GM23338 (cell line): Measurements from ENCODE around the gene RNF17. TPM values are rescaled to one million over a fixed set of nuclear protein-coding genes. Genes with fewer than 3 reads are reported as not detected.

ENCODE experiments used
- ATAC-seq: fragments of 200-7000 bp; cut with Tn5 transposase; 3 replicates; pipeline ENCODE4 v1.9.1; 2020
- DNase-seq: peaks from one replicate; pipeline ENCODE4 v3.0.0-alpha.2; 2015; ENCODE audit warnings: low spot score
- H2AFZ ChIP-seq: fragments of 200-600 bp; sonication (generic); 2 replicates; pipeline ENCODE4 v1.8.0; 2016; ENCODE audit warnings: antibody characterized with exemption, mild to moderate bottlenecking, moderate library complexity
- H3F3A ChIP-seq: fragments of 200-600 bp; sonication (generic); replicated peaks from 2 replicates; pipeline ENCODE4 v1.8.0; 2017; ENCODE audit warnings: antibody characterized with exemption, mixed run types, low read depth
- H3K27ac ChIP-seq: fragments of 200-600 bp; sonication (generic); 2 replicates; pipeline ENCODE4 v1.6.1; 2016; ENCODE audit warnings: low read depth
- H3K27me3 ChIP-seq: fragments of 200-600 bp; sonication (generic); 2 replicates; pipeline ENCODE4 v1.8.0; 2016; ENCODE audit warnings: mild to moderate bottlenecking, mixed run types, moderate library complexity; ENCODE audit not compliant: insufficient read depth
- H3K36me3 ChIP-seq: fragments of 200-600 bp; sonication (generic); 2 replicates; pipeline ENCODE4 v1.8.0; 2016; ENCODE audit warnings: mild to moderate bottlenecking; ENCODE audit not compliant: insufficient read depth
- H3K4me1 ChIP-seq: fragments of 200-600 bp; sonication (generic); 2 replicates; pipeline ENCODE4 v1.8.0; 2016; ENCODE audit warnings: mild to moderate bottlenecking, moderate library complexity; ENCODE audit not compliant: insufficient read depth
- H3K4me2 ChIP-seq: fragments of 200-600 bp; sonication (generic); 2 replicates; pipeline ENCODE4 v1.7.1; 2017; ENCODE audit warnings: mixed run types
- H3K4me3 ChIP-seq: fragments of 200-600 bp; sonication (generic); 2 replicates; pipeline ENCODE4 v1.6.1; 2016; ENCODE audit warnings: mixed run types
- H3K79me2 ChIP-seq: fragments of 200-600 bp; sonication (generic); replicated peaks from 2 replicates; pipeline ENCODE4 v1.8.0; 2017; ENCODE audit warnings: mild to moderate bottlenecking; ENCODE audit not compliant: insufficient read depth
- H3K9me2 ChIP-seq: fragments of 200-600 bp; sonication (generic); 2 replicates; pipeline ENCODE4 v1.8.0; 2017; ENCODE audit not compliant: insufficient read depth
- H4K20me1 ChIP-seq: fragments of 200-600 bp; sonication (generic); replicated peaks from 2 replicates; pipeline ENCODE4 v1.8.0; 2017; ENCODE audit warnings: mild to moderate bottlenecking; ENCODE audit not compliant: insufficient read depth
- H3K27ac Mint-ChIP-seq: 2 replicates; pipeline ENCODE4 v1.8.0; 2020; ENCODE audit warnings: inconsistent platforms, mild to moderate bottlenecking, moderate library complexity, mixed read lengths
- H3K27me3 Mint-ChIP-seq: 3 replicates; pipeline ENCODE4 v1.8.0; 2022; ENCODE audit warnings: low read depth, mild to moderate bottlenecking, moderate library complexity, mixed read lengths, inconsistent platforms; ENCODE audit not compliant: insufficient read depth, poor library complexity
- H3K36me3 Mint-ChIP-seq: 3 replicates; pipeline ENCODE4 v1.8.0; 2021; ENCODE audit warnings: low read depth, mild to moderate bottlenecking, inconsistent platforms, moderate library complexity, mixed read lengths
- H3K4me1 Mint-ChIP-seq: 3 replicates; pipeline ENCODE4 v1.8.0; 2020; ENCODE audit warnings: mild to moderate bottlenecking, inconsistent platforms, mixed read lengths
- H3K4me3 Mint-ChIP-seq: 3 replicates; pipeline ENCODE4 v1.8.0; 2021; ENCODE audit warnings: moderate library complexity, mild to moderate bottlenecking, inconsistent platforms, mixed read lengths
- H3K9me3 Mint-ChIP-seq: 3 replicates; pipeline ENCODE4 v1.8.0; 2020; ENCODE audit warnings: moderate library complexity, mild to moderate bottlenecking, inconsistent platforms, mixed read lengths
- CTCF ChIP-seq, 2 experiments: fragments of 200-600 bp in 1 of 2; sonication (generic) in 1 of 2; conservative IDR thresholded peaks; 2 replicates each; pipeline versions ENCODE4 v1.5.1 to v1.6.1; 2016 to 2017; ENCODE audit warnings: antibody characterized with exemption in 2 of 2, low read depth in 2 of 2, mild to moderate bottlenecking in 2 of 2, moderate library complexity in 1 of 2
- EZH2phosphoT487 ChIP-seq: fragments of 200-600 bp; sonication (generic); IDR thresholded peaks from one replicate; pipeline ENCODE4 v1.8.1; 2018; ENCODE audit warnings: antibody characterized with exemption; ENCODE audit not compliant: unreplicated experiment
- JUNB ChIP-seq: IDR thresholded peaks from one replicate; pipeline ENCODE4 v1.6.1; 2016; ENCODE audit warnings: antibody characterized with exemption; ENCODE audit not compliant: unreplicated experiment
- POLR2AphosphoS5 ChIP-seq: IDR thresholded peaks from 2 replicates; pipeline ENCODE4 v1.6.1; 2016; ENCODE audit warnings: antibody characterized with exemption, low read depth
- REST ChIP-seq: IDR thresholded peaks from one replicate; pipeline ENCODE4 v1.6.1; 2018; ENCODE audit warnings: antibody characterized with exemption; ENCODE audit not compliant: unreplicated experiment
- ZNF462 ChIP-seq: fragments of 250-450 bp; sonication (Bioruptor Pico); IDR thresholded peaks from 2 replicates; pipeline ENCODE4 v1.5.0; 2020; ENCODE audit warnings: mild to moderate bottlenecking, moderate library complexity
- polyA plus RNA-seq: library from polyadenylated mRNA; unstranded; fragments of >200 nt; fragmentation: Nextera tagmentation; extraction: Ambion mirVana; gene quantifications from 2 replicates; pipeline ENCODE4 v1.2.1, GENCODE V29; 2016
- total RNA-seq: library from RNA; depleted of rRNA; stranded (reverse); fragments of >200 nt; shearing (Covaris generic); gene quantifications from 2 replicates; pipeline ENCODE4 v1.2.3, GENCODE V29; 2014

RNF17 gene
- total and polyA plus RNA-seq, 2 experiments from 2014 or later: 0.16 TPM; not detected in 1

DNA sequence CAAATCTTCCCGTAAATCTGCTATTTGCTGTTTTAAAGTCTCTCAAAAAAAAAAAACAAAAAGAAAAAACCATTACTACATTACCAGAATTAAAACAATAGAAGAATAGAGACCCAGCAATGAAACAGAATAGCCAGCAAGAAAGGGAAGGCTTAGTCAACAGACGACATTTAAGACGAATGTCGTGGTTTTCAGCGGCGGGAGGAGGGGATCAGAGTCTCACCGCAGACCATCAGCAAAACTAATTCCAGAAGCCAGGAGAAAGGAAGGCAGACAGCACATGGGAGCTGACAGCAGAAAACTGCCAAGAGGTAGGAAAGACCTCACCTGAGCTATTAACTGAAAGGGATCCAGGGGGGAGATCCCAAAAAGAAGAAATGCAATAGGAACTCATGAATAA is 128.9 kb downstream of the RNF17 start:
- DNase-seq (no peak), ATAC-seq (no peak)
- H3K4me1 Mint-ChIP-seq: peaks cover 14% of the 10 kb centered on the region
- H4K20me1 ChIP-seq: peaks cover 7% of the 10 kb centered on the region
- H3F3A ChIP-seq: no peaks in the 10 kb centered on the region
- H3K4me2 ChIP-seq: no peak overlapping the region
- no peak overlapping the region for H3K27ac ChIP-seq
- peaks cover 12% of the 10 kb centered on the region; the same call in 1 of the 2 replicates for H3K4me1 ChIP-seq
- peaks cover 51% of the 10 kb centered on the region for H3K36me3 Mint-ChIP-seq
- no peak overlapping the region for H2AFZ ChIP-seq
- H3K9me2 ChIP-seq: no peaks in the 10 kb centered on the region
- no peak overlapping the region for H3K4me3 ChIP-seq
- no peak overlapping the region for H3K4me3 Mint-ChIP-seq
- peaks cover 8% of the 10 kb centered on the region for H3K27me3 Mint-ChIP-seq
- no peaks in the 10 kb centered on the region for H3K79me2 ChIP-seq
- H3K9me3 Mint-ChIP-seq: no peaks in the 10 kb centered on the region; the same call in 2 of the 3 replicates
- TF ChIP-seq JUNB: no peak
- no peak for TF ChIP-seq EZH2phosphoT487
- no peak overlapping the region for H3K27ac Mint-ChIP-seq
- peaks cover 3% of the 10 kb centered on the region for H3K36me3 ChIP-seq
- H3K27me3 ChIP-seq: no peaks in the 10 kb centered on the region

- Mint-ChIP-seq H3K9me3 (no peaks in the 10 kb centered on the region; the same call in 2 of the 3 replicates), H3K27ac (no peak overlapping the region), H3K4me1 (peaks cover 5% of the 10 kb centered on the region; the same call in 2 of the 3 replicates), H3K4me3 (no peak overlapping the region), H3K27me3 (peaks cover 8% of the 10 kb centered on the region), H3K36me3 (peaks cover 50% of the 10 kb centered on the region)
- TF ChIP-seq ZNF462 (CRISPR knock-in tag) (no peak), POLR2AphosphoS5 (no peak), EZH2phosphoT487 (no peak), CTCF (conservative IDR thresholded peaks at IDR 0.05; ENCODE audit: low read depth in 2 of 2) (no peak), REST (no peak)
- Histone ChIP-seq H3K4me1 (0 out of 2 replicates have a peak, but pooled peaks cover 3% of the 10 kb centered on the region), H3K36me3 (peaks cover 3% of the 10 kb centered on the region), H3F3A (no peaks in the 10 kb centered on the region), H3K4me3 (no peak overlapping the region), H3K9me2 (no peaks in the 10 kb centered on the region), H3K27ac (no peak overlapping the region), H2AFZ (no peak overlapping the region), H3K4me2 (no peak overlapping the region), H4K20me1 (peaks cover 6% of the 10 kb centered on the region), H3K79me2 (no peaks in the 10 kb centered on the region), H3K27me3 (no peaks in the 10 kb centered on the region)
- ATAC-seq: no peak
- DNase-seq: no peak
These were observed 129.9 kb downstream of the RNF17 start for GRCh38 chr13:24893863-24894262.
